ENCODE measurements around the gene SSR4.
A peak's percentile ranks its signal among the peaks of the same experiment; 100 is the strongest.

The SSR4 gene

DNA sequence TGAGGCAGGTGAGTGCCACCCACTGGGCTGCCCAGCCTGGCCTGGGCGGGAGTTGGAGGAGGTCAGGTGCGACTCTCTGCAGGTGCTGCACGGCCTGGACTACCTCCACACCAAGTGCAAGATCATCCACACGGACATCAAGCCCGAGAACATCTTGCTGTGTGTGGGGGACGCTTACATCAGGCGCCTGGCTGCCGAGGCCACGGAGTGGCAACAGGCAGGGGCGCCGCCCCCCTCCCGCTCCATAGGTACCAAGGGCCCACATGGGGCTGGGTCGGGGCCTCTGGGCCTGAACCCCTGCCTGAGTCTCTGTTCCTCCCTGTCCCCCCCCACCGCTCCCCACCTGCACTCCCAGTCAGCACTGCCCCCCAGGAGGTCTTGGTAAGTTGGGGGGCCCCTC, 11.6 kb upstream of the SSR4 start (continued):
- TF ChIP-seq, protein P1, sequence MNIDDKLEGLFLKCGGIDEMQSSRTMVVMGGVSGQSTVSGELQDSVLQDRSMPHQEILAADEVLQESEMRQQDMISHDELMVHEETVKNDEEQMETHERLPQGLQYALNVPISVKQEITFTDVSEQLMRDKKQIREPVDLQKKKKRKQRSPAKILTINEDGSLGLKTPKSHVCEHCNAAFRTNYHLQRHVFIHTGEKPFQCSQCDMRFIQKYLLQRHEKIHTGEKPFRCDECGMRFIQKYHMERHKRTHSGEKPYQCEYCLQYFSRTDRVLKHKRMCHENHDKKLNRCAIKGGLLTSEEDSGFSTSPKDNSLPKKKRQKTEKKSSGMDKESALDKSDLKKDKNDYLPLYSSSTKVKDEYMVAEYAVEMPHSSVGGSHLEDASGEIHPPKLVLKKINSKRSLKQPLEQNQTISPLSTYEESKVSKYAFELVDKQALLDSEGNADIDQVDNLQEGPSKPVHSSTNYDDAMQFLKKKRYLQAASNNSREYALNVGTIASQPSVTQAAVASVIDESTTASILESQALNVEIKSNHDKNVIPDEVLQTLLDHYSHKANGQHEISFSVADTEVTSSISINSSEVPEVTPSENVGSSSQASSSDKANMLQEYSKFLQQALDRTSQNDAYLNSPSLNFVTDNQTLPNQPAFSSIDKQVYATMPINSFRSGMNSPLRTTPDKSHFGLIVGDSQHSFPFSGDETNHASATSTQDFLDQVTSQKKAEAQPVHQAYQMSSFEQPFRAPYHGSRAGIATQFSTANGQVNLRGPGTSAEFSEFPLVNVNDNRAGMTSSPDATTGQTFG (tag by site-specific recombination; IDR thresholded peaks at IDR 0.05; ENCODE audit: borderline replicate concordance): no peak
- no peak for TF ChIP-seq ZNF549 (tag by site-specific recombination; IDR thresholded peaks at IDR 0.05)
- TF ChIP-seq, protein P2, sequence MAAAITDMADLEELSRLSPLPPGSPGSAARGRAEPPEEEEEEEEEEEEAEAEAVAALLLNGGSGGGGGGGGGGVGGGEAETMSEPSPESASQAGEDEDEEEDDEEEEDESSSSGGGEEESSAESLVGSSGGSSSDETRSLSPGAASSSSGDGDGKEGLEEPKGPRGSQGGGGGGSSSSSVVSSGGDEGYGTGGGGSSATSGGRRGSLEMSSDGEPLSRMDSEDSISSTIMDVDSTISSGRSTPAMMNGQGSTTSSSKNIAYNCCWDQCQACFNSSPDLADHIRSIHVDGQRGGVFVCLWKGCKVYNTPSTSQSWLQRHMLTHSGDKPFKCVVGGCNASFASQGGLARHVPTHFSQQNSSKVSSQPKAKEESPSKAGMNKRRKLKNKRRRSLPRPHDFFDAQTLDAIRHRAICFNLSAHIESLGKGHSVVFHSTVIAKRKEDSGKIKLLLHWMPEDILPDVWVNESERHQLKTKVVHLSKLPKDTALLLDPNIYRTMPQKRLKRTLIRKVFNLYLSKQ (tag by site-specific recombination; IDR thresholded peaks at IDR 0.05; ENCODE audit: borderline replicate concordance): no peak

DNA sequence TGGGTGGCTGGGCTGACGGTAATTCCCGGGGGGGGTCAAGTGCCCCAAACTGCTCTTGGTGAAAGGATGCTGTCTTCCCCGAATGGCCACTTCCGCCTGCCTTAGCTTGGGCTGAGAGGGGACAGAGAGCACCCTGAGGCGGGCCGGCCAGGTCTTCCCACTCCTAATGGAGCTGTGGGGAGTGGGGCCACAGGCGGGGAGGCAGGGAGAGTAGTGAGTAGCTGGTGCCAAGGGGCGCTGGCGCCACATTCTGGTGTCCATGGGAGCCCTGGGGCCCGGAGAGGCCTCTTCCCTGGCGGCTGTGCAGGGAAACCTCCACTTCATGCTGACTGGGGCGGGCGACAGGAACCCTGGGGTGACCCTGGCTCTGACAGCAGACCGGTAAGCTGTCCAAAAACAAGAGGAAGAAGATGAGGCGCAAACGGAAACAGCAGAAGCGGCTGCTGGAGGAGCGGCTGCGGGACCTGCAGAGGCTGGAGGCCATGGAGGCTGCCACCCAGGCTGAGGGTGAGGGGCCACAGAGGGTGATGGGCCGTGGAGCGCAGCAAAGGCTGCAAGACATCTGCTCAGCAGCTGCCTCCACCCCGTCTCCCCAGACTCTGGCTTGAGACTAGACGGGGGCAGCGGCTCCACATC, 11.0 kb upstream of the SSR4 start:
- CTCF ChIA-PET: interaction anchor here (2.0 kb wide), 1 partner anchor 20 kb away, joined by 10 read pairs; the partner anchor contains the start of gene PLXNB3

DNA sequence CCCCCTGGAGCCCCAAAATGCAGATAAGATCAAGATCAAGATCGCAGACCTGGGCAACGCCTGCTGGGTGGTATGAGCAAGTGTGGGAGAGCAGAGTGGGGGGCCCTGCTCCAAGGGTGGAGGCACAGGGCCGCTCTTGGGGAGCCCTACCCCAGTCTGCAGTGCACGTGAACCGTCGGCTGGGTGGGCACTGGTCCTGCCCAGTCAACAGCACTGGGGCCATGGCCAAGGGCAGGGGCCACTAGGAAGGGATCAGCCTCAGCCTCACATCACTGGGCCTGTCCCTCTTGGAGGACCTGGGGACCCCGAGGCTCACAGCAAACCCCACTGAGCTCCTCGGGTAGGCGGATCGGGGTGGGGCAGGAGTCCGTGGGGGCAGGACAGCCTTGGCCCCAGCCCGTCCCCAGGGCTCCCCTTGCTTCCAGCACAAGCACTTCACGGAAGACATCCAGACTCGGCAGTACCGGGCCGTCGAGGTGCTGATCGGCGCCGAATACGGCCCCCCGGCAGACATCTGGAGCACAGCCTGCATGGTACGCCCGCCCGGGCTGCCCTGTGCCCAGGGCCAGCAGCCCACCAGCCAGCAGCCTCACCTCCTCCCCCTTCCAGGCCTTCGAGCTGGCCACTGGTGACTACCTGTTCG, 10.0 kb upstream of the SSR4 start:
- Histone ChIP-seq H3K4me3 (ENCODE audit: low read depth, low read length) (no peak overlapping the region), H3K9me3 (ENCODE audit: control insufficient read depth, insufficient read depth, low read depth, low read length) (no peaks in the 10 kb centered on the region), H3K36me3 (ENCODE audit: control insufficient read depth in 2 of 2, insufficient read depth in 1 of 2, low read length in 2 of 2) (peaks cover 0 to 45% of the 10 kb centered on the region in 2 experiments; a peak in 1 of 3 replicates), H3K4me1 (ENCODE audit: control insufficient read depth, insufficient read depth, low read length) (no peaks in the 10 kb centered on the region), H3K27ac (ENCODE audit: extremely low read depth, low read depth, low read length) (no peak overlapping the region)
- TF ChIP-seq, protein P3, sequence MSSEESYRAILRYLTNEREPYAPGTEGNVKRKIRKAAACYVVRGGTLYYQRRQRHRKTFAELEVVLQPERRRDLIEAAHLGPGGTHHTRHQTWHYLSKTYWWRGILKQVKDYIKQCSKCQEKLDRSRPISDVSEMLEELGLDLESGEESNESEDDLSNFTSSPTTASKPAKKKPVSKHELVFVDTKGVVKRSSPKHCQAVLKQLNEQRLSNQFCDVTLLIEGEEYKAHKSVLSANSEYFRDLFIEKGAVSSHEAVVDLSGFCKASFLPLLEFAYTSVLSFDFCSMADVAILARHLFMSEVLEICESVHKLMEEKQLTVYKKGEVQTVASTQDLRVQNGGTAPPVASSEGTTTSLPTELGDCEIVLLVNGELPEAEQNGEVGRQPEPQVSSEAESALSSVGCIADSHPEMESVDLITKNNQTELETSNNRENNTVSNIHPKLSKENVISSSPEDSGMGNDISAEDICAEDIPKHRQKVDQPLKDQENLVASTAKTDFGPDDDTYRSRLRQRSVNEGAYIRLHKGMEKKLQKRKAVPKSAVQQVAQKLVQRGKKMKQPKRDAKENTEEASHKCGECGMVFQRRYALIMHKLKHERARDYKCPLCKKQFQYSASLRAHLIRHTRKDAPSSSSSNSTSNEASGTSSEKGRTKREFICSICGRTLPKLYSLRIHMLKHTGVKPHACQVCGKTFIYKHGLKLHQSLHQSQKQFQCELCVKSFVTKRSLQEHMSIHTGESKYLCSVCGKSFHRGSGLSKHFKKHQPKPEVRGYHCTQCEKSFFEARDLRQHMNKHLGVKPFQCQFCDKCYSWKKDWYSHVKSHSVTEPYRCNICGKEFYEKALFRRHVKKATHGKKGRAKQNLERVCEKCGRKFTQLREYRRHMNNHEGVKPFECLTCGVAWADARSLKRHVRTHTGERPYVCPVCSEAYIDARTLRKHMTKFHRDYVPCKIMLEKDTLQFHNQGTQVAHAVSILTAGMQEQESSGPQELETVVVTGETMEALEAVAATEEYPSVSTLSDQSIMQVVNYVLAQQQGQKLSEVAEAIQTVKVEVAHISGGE (tag by site-specific recombination; conservative IDR thresholded peaks at IDR 0.05; ENCODE audit: low read depth): no peak
- no peak for TF ChIP-seq MZF1 (tag by site-specific recombination; IDR thresholded peaks at IDR 0.05; ENCODE audit: borderline replicate concordance)
- TF ChIP-seq ZNF596 (tag by site-specific recombination; IDR thresholded peaks at IDR 0.05): no peak
- TF ChIP-seq TCF7L2 (IDR thresholded peaks at IDR 0.05; ENCODE audit: borderline replicate concordance, low read depth, low read length): no peak
- no peak for TF ChIP-seq ZNF354C (tag by site-specific recombination; IDR thresholded peaks at IDR 0.05; ENCODE audit: borderline replicate concordance, low read depth)
- POLR2A ChIA-PET: interaction anchor here (0.5 kb wide), 1 partner anchor 20 kb away, joined by 3 read pairs; no protein-coding TSS in a partner anchor
- CTCF ChIA-PET: no interaction called here

More for the DNA sequence above, 11.0 kb upstream of the SSR4 start:
- TF ChIP-seq GLIS2 (tag by site-specific recombination; IDR thresholded peaks at IDR 0.05) (0 out of 2 replicates have a peak, but pooled peaks have one; percentile 1), ZFP3 (tag by site-specific recombination; IDR thresholded peaks at IDR 0.05; ENCODE audit: low read depth) (no peak)
- no peaks in the 10 kb centered on the region for H3K4me1 ChIP-seq (ENCODE audit: control insufficient read depth, insufficient read depth, low read length)
- no peak overlapping the region for H3K4me3 ChIP-seq (ENCODE audit: low read depth, low read length)
- POLR2A ChIA-PET: interaction anchor here (0.5 to 1.5 kb wide), 2 partner anchors 21 to 146 kb away, joined by 3 read pairs; no protein-coding TSS in a partner anchor
- peaks cover 0 to 38% of the 10 kb centered on the region in 2 experiments; a peak in 1 of 3 replicates for H3K36me3 ChIP-seq (ENCODE audit: control insufficient read depth in 2 of 2, insufficient read depth in 1 of 2, low read length in 2 of 2)
- no peaks in the 10 kb centered on the region for H3K9me3 ChIP-seq (ENCODE audit: control insufficient read depth, insufficient read depth, low read depth, low read length)
- H3K27ac ChIP-seq (ENCODE audit: extremely low read depth, low read depth, low read length): no peak overlapping the region
